SK-N-SH (cell line): ENCODE measurements around the gene OXSR1.

Experiments
- ELF1 ChIP-seq: IDR thresholded peaks from 2 replicates; pipeline ENCODE4 v1.4.0; 2012
- POLR2AphosphoS5 ChIP-seq: IDR thresholded peaks from 2 replicates; pipeline ENCODE4 v1.6.1; 2012; ENCODE audit warnings: low read depth, low read length
- RAD21 ChIP-seq: IDR thresholded peaks from 2 replicates; pipeline ENCODE4 v1.6.1; 2012; ENCODE audit warnings: mild to moderate bottlenecking, low read length
- RCOR1 ChIP-seq: fragments of 150-350 bp; IDR thresholded peaks from 2 replicates; pipeline ENCODE4 v1.6.1; 2017; ENCODE audit warnings: antibody characterized with exemption, low read length
- TAF1 ChIP-seq: IDR thresholded peaks from 2 replicates; pipeline ENCODE4 v1.6.1; 2012; ENCODE audit warnings: low read depth, mild to moderate bottlenecking, low read length, moderate library complexity, borderline replicate concordance
- TF ChIP-seq, protein P1 (sequence below): IDR thresholded peaks from 2 replicates; pipeline ENCODE4 v1.6.1; 2012; ENCODE audit warnings: mild to moderate bottlenecking, low read depth, low read length, moderate library complexity
- TF ChIP-seq, protein P2 (sequence below): IDR thresholded peaks from 2 replicates; pipeline ENCODE4; 2012
- TF ChIP-seq, protein P3 (sequence below): fragments of 200-600 bp; sonication (generic); IDR thresholded peaks from 2 replicates; pipeline ENCODE4 v1.6.1; 2017; ENCODE audit warnings: antibody characterized with exemption, mild to moderate bottlenecking, moderate library complexity

DNA sequence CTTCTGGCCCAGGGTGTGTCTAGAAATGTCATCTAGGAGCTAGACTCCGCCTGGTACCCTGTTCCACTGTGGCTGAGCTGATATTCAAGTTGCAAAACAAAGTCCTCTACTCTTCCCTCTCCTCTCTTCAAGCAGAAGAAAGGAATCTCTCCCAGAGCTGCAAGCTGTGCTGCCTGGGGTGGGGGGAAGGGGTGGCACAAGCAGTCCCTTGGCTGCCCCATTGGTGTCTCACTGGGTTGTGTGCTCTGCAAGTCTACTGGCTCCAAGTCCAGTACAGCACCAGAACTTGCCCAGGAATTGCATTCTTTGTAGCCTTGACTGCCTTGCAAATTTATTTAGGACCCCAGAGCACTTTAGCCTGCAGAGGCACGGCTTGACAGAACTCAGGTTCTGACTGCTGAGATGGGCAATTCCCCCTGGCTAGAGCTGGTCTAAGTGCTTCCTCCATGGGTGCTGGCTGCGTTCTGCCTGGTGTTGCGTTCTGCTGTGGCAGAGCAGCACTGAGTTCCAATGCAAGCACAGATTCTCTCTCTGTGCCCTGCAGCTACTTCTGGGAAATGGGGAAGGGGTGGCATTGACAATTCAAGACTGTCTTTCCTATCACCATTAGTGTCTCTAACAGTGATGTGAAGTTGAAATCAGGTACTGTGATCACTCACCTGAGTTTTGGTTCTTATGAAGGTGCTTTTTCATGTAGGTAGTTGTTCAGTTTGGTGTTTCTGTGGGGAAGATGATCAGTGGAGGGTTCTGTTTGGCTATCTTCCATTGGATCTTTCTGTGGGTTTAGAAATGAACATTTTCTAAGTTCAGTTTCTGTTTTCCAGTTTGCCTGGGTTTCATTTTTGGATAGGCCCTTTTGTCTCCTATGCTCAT is 39.5 kb downstream of the OXSR1 start:
- TF ChIP-seq, protein P1, sequence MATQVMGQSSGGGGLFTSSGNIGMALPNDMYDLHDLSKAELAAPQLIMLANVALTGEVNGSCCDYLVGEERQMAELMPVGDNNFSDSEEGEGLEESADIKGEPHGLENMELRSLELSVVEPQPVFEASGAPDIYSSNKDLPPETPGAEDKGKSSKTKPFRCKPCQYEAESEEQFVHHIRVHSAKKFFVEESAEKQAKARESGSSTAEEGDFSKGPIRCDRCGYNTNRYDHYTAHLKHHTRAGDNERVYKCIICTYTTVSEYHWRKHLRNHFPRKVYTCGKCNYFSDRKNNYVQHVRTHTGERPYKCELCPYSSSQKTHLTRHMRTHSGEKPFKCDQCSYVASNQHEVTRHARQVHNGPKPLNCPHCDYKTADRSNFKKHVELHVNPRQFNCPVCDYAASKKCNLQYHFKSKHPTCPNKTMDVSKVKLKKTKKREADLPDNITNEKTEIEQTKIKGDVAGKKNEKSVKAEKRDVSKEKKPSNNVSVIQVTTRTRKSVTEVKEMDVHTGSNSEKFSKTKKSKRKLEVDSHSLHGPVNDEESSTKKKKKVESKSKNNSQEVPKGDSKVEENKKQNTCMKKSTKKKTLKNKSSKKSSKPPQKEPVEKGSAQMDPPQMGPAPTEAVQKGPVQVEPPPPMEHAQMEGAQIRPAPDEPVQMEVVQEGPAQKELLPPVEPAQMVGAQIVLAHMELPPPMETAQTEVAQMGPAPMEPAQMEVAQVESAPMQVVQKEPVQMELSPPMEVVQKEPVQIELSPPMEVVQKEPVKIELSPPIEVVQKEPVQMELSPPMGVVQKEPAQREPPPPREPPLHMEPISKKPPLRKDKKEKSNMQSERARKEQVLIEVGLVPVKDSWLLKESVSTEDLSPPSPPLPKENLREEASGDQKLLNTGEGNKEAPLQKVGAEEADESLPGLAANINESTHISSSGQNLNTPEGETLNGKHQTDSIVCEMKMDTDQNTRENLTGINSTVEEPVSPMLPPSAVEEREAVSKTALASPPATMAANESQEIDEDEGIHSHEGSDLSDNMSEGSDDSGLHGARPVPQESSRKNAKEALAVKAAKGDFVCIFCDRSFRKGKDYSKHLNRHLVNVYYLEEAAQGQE = no peak
- TF ChIP-seq, protein P2, sequence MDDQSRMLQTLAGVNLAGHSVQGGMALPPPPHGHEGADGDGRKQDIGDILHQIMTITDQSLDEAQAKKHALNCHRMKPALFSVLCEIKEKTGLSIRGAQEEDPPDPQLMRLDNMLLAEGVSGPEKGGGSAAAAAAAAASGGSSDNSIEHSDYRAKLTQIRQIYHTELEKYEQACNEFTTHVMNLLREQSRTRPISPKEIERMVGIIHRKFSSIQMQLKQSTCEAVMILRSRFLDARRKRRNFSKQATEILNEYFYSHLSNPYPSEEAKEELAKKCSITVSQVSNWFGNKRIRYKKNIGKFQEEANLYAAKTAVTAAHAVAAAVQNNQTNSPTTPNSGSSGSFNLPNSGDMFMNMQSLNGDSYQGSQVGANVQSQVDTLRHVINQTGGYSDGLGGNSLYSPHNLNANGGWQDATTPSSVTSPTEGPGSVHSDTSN = no peak
- TF ChIP-seq, protein P3, sequence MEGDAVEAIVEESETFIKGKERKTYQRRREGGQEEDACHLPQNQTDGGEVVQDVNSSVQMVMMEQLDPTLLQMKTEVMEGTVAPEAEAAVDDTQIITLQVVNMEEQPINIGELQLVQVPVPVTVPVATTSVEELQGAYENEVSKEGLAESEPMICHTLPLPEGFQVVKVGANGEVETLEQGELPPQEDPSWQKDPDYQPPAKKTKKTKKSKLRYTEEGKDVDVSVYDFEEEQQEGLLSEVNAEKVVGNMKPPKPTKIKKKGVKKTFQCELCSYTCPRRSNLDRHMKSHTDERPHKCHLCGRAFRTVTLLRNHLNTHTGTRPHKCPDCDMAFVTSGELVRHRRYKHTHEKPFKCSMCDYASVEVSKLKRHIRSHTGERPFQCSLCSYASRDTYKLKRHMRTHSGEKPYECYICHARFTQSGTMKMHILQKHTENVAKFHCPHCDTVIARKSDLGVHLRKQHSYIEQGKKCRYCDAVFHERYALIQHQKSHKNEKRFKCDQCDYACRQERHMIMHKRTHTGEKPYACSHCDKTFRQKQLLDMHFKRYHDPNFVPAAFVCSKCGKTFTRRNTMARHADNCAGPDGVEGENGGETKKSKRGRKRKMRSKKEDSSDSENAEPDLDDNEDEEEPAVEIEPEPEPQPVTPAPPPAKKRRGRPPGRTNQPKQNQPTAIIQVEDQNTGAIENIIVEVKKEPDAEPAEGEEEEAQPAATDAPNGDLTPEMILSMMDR = no peak
- no peak for TF ChIP-seq RAD21
- TF ChIP-seq POLR2AphosphoS5 = no peak
- TF ChIP-seq TAF1 = no peak
- no peak for TF ChIP-seq ELF1
- no peak for TF ChIP-seq RCOR1
